Measurements from ENCODE around the gene RNF43. TPM values are rescaled to one million over a fixed set of nuclear protein-coding genes. Genes with fewer than 3 reads are reported as not detected.

RNF43 gene
- total and polyA plus RNA-seq, 2 of the 13 experiments (the other 11 are each of a cell fraction or from before 2014, with no cell fraction given) = 31.0 to 53.4 TPM

DNA sequence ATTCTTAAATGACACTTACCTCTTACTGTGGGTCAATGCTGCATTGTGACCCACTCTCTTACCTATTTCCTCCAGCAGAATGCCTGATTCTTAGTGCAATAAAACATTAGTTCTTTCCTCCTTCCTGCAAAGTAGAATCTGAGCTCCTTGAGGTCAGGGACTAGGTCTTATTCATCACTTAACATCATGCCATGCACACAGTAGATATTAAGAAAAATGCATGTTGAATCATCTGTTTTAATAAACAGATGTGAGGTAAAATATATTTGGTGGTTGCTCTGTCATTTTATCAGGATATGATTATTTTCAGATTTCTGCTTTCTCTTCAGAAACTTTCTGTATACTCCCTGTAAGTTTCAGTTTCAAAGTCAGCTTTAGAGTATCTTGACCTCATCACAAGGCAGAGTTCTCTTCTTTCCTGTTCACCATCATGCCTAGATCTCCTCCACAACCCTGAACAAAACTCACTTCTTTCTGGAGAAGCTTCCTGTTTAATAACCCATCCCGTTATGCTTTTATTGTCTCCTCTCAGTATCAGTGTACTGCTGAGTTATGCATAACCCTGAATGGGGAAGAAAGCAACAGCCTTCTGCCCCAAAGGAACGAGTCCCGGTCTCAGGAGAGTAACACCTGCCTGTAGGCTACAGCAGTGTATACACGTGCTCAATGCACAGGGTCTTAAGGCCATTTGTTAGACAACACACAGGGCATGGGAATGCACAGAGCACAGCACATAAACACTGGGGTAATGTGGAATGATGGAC lies 35.0 kb downstream of the RNF43 start (continued):
- TF ChIP-seq, protein P1, sequence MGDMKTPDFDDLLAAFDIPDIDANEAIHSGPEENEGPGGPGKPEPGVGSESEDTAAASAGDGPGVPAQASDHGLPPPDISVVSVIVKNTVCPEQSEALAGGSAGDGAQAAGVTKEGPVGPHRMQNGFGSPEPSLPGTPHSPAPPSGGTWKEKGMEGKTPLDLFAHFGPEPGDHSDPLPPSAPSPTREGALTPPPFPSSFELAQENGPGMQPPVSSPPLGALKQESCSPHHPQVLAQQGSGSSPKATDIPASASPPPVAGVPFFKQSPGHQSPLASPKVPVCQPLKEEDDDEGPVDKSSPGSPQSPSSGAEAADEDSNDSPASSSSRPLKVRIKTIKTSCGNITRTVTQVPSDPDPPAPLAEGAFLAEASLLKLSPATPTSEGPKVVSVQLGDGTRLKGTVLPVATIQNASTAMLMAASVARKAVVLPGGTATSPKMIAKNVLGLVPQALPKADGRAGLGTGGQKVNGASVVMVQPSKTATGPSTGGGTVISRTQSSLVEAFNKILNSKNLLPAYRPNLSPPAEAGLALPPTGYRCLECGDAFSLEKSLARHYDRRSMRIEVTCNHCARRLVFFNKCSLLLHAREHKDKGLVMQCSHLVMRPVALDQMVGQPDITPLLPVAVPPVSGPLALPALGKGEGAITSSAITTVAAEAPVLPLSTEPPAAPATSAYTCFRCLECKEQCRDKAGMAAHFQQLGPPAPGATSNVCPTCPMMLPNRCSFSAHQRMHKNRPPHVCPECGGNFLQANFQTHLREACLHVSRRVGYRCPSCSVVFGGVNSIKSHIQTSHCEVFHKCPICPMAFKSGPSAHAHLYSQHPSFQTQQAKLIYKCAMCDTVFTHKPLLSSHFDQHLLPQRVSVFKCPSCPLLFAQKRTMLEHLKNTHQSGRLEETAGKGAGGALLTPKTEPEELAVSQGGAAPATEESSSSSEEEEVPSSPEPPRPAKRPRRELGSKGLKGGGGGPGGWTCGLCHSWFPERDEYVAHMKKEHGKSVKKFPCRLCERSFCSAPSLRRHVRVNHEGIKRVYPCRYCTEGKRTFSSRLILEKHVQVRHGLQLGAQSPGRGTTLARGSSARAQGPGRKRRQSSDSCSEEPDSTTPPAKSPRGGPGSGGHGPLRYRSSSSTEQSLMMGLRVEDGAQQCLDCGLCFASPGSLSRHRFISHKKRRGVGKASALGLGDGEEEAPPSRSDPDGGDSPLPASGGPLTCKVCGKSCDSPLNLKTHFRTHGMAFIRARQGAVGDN (CRISPR knock-in tag; IDR thresholded peaks at IDR 0.05) = no peak
- TF ChIP-seq ZSCAN29 (CRISPR knock-in tag; conservative IDR thresholded peaks at IDR 0.05) (no peak), ARID2 (CRISPR knock-in tag; IDR thresholded peaks at IDR 0.05; ENCODE audit: borderline replicate concordance) (0 out of 2 replicates have a peak, but pooled peaks have one; percentile 19), MYNN (CRISPR knock-in tag; IDR thresholded peaks at IDR 0.05; ENCODE audit: low read depth) (no peak), RCOR2 (CRISPR knock-in tag; IDR thresholded peaks at IDR 0.05) (0 out of 2 replicates have a peak, but pooled peaks have one; percentile 12), SETDB1 (CRISPR knock-in tag; IDR thresholded peaks at IDR 0.05; ENCODE audit: borderline replicate concordance) (no peak), FOXA1 (IDR thresholded peaks at IDR 0.05) (no peak), FOXA1 (CRISPR knock-in tag; IDR thresholded peaks at IDR 0.05) (peak; percentile 34; the same call in 1 of the 2 replicates), CEBPB (IDR thresholded peaks at IDR 0.05; ENCODE audit: borderline replicate concordance, low read depth, low read length) (no peak), AHR (CRISPR knock-in tag; IDR thresholded peaks at IDR 0.05) (no peak)
- TF ChIP-seq, protein P2, sequence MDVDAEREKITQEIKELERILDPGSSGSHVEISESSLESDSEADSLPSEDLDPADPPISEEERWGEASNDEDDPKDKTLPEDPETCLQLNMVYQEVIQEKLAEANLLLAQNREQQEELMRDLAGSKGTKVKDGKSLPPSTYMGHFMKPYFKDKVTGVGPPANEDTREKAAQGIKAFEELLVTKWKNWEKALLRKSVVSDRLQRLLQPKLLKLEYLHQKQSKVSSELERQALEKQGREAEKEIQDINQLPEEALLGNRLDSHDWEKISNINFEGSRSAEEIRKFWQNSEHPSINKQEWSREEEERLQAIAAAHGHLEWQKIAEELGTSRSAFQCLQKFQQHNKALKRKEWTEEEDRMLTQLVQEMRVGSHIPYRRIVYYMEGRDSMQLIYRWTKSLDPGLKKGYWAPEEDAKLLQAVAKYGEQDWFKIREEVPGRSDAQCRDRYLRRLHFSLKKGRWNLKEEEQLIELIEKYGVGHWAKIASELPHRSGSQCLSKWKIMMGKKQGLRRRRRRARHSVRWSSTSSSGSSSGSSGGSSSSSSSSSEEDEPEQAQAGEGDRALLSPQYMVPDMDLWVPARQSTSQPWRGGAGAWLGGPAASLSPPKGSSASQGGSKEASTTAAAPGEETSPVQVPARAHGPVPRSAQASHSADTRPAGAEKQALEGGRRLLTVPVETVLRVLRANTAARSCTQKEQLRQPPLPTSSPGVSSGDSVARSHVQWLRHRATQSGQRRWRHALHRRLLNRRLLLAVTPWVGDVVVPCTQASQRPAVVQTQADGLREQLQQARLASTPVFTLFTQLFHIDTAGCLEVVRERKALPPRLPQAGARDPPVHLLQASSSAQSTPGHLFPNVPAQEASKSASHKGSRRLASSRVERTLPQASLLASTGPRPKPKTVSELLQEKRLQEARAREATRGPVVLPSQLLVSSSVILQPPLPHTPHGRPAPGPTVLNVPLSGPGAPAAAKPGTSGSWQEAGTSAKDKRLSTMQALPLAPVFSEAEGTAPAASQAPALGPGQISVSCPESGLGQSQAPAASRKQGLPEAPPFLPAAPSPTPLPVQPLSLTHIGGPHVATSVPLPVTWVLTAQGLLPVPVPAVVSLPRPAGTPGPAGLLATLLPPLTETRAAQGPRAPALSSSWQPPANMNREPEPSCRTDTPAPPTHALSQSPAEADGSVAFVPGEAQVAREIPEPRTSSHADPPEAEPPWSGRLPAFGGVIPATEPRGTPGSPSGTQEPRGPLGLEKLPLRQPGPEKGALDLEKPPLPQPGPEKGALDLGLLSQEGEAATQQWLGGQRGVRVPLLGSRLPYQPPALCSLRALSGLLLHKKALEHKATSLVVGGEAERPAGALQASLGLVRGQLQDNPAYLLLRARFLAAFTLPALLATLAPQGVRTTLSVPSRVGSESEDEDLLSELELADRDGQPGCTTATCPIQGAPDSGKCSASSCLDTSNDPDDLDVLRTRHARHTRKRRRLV (CRISPR knock-in tag; IDR thresholded peaks at IDR 0.05) = 0 out of 2 replicates have a peak, but pooled peaks have one; percentile 23
- TF ChIP-seq, protein P3, sequence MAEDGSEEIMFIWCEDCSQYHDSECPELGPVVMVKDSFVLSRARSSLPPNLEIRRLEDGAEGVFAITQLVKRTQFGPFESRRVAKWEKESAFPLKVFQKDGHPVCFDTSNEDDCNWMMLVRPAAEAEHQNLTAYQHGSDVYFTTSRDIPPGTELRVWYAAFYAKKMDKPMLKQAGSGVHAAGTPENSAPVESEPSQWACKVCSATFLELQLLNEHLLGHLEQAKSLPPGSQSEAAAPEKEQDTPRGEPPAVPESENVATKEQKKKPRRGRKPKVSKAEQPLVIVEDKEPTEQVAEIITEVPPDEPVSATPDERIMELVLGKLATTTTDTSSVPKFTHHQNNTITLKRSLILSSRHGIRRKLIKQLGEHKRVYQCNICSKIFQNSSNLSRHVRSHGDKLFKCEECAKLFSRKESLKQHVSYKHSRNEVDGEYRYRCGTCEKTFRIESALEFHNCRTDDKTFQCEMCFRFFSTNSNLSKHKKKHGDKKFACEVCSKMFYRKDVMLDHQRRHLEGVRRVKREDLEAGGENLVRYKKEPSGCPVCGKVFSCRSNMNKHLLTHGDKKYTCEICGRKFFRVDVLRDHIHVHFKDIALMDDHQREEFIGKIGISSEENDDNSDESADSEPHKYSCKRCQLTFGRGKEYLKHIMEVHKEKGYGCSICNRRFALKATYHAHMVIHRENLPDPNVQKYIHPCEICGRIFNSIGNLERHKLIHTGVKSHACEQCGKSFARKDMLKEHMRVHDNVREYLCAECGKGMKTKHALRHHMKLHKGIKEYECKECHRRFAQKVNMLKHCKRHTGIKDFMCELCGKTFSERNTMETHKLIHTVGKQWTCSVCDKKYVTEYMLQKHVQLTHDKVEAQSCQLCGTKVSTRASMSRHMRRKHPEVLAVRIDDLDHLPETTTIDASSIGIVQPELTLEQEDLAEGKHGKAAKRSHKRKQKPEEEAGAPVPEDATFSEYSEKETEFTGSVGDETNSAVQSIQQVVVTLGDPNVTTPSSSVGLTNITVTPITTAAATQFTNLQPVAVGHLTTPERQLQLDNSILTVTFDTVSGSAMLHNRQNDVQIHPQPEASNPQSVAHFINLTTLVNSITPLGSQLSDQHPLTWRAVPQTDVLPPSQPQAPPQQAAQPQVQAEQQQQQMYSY (CRISPR knock-in tag; IDR thresholded peaks at IDR 0.05) = 0 out of 2 replicates have a peak, but pooled peaks have one; percentile 39
- TF ChIP-seq, protein P4, sequence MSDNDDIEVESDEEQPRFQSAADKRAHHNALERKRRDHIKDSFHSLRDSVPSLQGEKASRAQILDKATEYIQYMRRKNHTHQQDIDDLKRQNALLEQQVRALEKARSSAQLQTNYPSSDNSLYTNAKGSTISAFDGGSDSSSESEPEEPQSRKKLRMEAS (IDR thresholded peaks at IDR 0.05) = peak; percentile 94
- TF ChIP-seq, protein P5, sequence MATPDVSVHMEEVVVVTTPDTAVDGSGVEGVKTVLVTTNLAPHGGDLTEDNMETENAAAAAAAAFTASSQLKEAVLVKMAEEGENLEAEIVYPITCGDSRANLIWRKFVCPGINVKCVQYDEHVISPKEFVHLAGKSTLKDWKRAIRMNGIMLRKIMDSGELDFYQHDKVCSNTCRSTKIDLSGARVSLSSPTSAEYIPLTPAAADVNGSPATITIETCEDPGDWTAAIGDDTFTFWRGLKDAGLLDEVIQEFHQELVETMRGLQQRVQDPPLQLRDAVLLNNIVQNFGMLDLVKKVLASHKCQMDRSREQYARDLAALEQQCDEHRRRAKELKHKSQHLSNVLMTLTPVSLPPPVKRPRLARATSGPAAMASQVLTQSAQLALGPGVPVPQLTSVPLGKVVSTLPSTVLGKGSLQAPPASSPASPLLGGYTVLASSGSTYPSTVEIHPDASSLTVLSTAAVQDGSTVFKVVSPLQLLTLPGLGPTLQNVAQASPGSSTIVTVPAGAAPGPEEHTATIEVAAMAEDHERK (CRISPR knock-in tag; IDR thresholded peaks at IDR 0.05; ENCODE audit: low read depth) = no peak
